ENCODE measurements around the gene EBI3.

- TF ChIP-seq CTCF (IDR thresholded peaks at IDR 0.05) (no peak), POLR2A (IDR thresholded peaks at IDR 0.05) (no peak)
Observed at GRCh38 chr19:4183967-4184717, 45.2 kb upstream of the EBI3 start.

Measured in right lobe of liver (tissue), 4 donors.